ACC112 (cell line): ENCODE results near the gene CLASP2.
A peak's percentile ranks its signal among the peaks of the same experiment; 100 is the strongest.

Experiments
- H2AFZ ChIP-seq: fragments of 200-600 bp; sonication (generic); one replicate; pipeline ENCODE4 v1.6.0; 2017; ENCODE audit warnings: antibody characterized with exemption, low read length; ENCODE audit not compliant: unreplicated experiment
- H3K27ac ChIP-seq: fragments of 200-600 bp; sonication (generic); 2 replicates; pipeline ENCODE4 v1.5.1; 2014; ENCODE audit warnings: low read depth, mild to moderate bottlenecking, antibody characterized with exemption, low read length, moderate library complexity
- H3K27me3 ChIP-seq: fragments of 200-600 bp; sonication (generic); 2 replicates; pipeline ENCODE4 v1.6.1; 2014; ENCODE audit warnings: mild to moderate bottlenecking, antibody characterized with exemption, low read length, moderate library complexity, mixed read lengths; ENCODE audit not compliant: insufficient read depth
- H3K36me3 ChIP-seq: fragments of 200-600 bp; sonication (generic); 2 replicates; pipeline ENCODE4 v1.6.1; 2016; ENCODE audit warnings: mild to moderate bottlenecking, antibody characterized with exemption, low read length, moderate library complexity, mixed read lengths; ENCODE audit not compliant: insufficient read depth
- H3K4me1 ChIP-seq: fragments of 200-600 bp; sonication (generic); one replicate; pipeline ENCODE4 v1.6.1; 2016; ENCODE audit warnings: low read length, mixed read lengths; ENCODE audit not compliant: insufficient read depth, unreplicated experiment, control insufficient read depth
- H3K4me3 ChIP-seq: fragments of 200-600 bp; sonication (generic); 2 replicates; pipeline ENCODE4 v1.5.1; 2014; ENCODE audit warnings: mild to moderate bottlenecking, low read depth, low read length
- H3K79me2 ChIP-seq: fragments of 200-600 bp; sonication (generic); one replicate; pipeline ENCODE4 v1.6.0; 2016; ENCODE audit warnings: low read length; ENCODE audit not compliant: control insufficient read depth, unreplicated experiment, insufficient read depth

The CLASP2 gene

DNA sequence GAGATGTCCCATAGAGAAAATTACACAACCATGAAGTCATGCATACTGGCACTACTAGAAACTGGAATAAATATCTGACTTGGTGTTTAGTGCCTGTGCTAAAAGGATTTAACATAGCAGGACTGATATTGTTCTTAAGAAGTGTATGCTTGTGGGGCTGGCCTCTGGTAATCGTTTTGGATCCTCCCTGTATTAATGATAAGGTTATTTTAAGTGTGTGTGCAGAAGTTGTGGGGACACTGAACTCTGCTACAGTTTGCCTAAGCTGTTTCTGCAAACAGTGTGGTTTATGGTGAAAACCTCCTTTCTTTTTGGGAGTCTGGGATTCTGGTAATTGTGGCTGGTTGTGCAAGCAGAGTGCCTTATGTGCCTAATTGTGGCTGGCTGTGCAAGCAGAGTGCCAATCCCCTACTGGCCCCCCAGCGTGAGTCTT lies 120.8 kb downstream of the CLASP2 start:
- peaks cover 21% of the 10 kb centered on the region for H3K36me3 ChIP-seq
- H3K4me1 ChIP-seq: no peaks in the 10 kb centered on the region
- H3K27me3 ChIP-seq: no peaks in the 10 kb centered on the region
- H3K79me2 ChIP-seq: no peaks in the 10 kb centered on the region
- no peak overlapping the region for H3K27ac ChIP-seq
- no peak overlapping the region for H2AFZ ChIP-seq
- H3K4me3 ChIP-seq: no peak overlapping the region

- no peak overlapping the region for H3K4me3 ChIP-seq
- 0 out of 2 replicates have a peak, but pooled peaks cover 4% of the 10 kb centered on the region for H3K36me3 ChIP-seq
- no peaks in the 10 kb centered on the region for H3K79me2 ChIP-seq
- H3K27ac ChIP-seq: no peak overlapping the region
- no peak overlapping the region for H2AFZ ChIP-seq
- no peaks in the 10 kb centered on the region for H3K4me1 ChIP-seq
- no peaks in the 10 kb centered on the region for H3K27me3 ChIP-seq
These were observed 125.1 kb downstream of the CLASP2 start for GRCh38 chr3:33592999-33593398.

DNA sequence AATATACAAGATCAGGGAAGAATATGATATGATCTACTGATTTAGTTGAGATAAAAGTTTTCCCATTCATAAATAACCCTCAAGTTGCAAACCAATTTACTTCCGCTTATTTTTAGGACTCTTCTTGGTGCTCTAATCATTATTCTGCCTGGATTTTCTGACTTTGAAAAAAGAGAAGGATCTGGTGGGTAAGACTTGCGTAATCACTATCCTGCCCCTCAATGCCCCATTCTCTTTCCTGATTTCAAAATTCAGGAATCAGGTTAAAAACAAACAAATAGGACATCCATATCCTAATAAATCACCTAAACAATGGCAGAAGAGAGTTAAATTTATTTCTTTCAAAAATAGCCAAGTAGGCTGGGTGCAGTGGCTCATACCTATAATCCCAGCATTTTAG lies 127.5 kb downstream of the CLASP2 start:
- H3K4me1 ChIP-seq: no peaks in the 10 kb centered on the region
- H3K79me2 ChIP-seq: no peaks in the 10 kb centered on the region
- 0 out of 2 replicates have a peak, but pooled peaks cover 4% of the 10 kb centered on the region for H3K36me3 ChIP-seq
- no peak overlapping the region for H2AFZ ChIP-seq
- H3K4me3 ChIP-seq: no peak overlapping the region
- H3K27me3 ChIP-seq: no peaks in the 10 kb centered on the region
- H3K27ac ChIP-seq: no peak overlapping the region

DNA sequence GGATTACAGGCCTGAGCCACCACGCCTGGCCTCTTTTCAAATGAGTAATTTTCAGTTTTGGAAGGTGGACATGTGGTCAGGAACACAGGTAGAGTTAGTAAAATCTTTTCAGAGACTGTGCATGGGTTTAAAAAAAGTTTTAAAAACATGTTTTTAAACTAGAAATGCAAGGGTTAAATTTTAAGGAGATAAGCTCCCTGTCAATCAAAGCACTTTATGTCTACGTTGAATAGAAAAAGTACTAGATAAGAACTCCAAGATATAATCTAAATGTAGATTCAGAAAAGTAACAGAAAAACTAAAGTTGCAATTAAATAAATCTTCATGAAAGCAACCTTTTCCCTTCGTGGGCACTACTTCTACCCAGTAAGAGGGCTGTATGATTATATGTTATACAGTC lies 131.7 kb downstream of the CLASP2 start:
- no peak overlapping the region for H3K27ac ChIP-seq
- H2AFZ ChIP-seq: no peak overlapping the region
- H3K36me3 ChIP-seq: no peaks in the 10 kb centered on the region
- H3K79me2 ChIP-seq: no peaks in the 10 kb centered on the region
- no peaks in the 10 kb centered on the region for H3K4me1 ChIP-seq
- no peak overlapping the region for H3K4me3 ChIP-seq
- no peaks in the 10 kb centered on the region for H3K27me3 ChIP-seq

DNA sequence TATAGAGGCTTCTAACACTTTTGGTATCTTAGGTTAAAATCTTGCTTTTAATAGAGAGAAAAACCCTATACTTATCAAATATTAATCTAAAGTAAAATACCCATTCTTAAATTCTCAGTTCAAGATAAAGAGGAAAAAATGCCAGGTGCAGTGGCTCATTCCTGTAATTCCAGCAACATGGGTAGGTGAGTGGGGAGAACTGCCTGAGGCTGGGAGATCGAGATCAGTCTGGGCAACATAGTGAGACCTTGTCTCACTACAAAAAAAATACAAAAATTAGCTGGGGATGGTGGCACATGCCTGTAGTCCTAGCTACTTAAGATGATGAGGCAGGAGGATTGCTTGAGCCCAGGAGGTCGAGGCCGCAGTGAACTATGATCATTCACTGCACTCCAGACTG lies 135.8 kb downstream of the CLASP2 start:
- Histone ChIP-seq H3K4me1 (peaks cover 18% of the 10 kb centered on the region), H3K27ac (no peak overlapping the region), H3K27me3 (no peaks in the 10 kb centered on the region), H3K4me3 (no peak overlapping the region), H3K36me3 (no peaks in the 10 kb centered on the region), H2AFZ (no peak overlapping the region), H3K79me2 (no peaks in the 10 kb centered on the region)

- Histone ChIP-seq H3K79me2 (no peaks in the 10 kb centered on the region), H3K27ac (no peak overlapping the region), H3K36me3 (no peaks in the 10 kb centered on the region), H2AFZ (no peak overlapping the region), H3K4me1 (peaks cover 18% of the 10 kb centered on the region), H3K27me3 (no peaks in the 10 kb centered on the region), H3K4me3 (no peak overlapping the region)
These were observed 136.4 kb downstream of the CLASP2 start for GRCh38 chr3:33581666-33582065.

- peaks cover 18% of the 10 kb centered on the region for H3K4me1 ChIP-seq
- H3K36me3 ChIP-seq: peaks cover 4% of the 10 kb centered on the region; the same call in 1 of the 2 replicates
- no peak overlapping the region for H3K27ac ChIP-seq
- H3K4me3 ChIP-seq: no peak overlapping the region
- H2AFZ ChIP-seq: no peak overlapping the region
- no peaks in the 10 kb centered on the region for H3K79me2 ChIP-seq
- H3K27me3 ChIP-seq: no peaks in the 10 kb centered on the region
These were observed 138.2 kb downstream of the CLASP2 start for GRCh38 chr3:33579840-33580239.

- H3K4me3 ChIP-seq: no peak overlapping the region
- no peaks in the 10 kb centered on the region for H3K79me2 ChIP-seq
- peak overlapping the region; percentile 40; the same call in 1 of the 2 replicates for H3K27ac ChIP-seq
- H3K36me3 ChIP-seq: peaks cover 4% of the 10 kb centered on the region; the same call in 1 of the 2 replicates
- no peaks in the 10 kb centered on the region for H3K27me3 ChIP-seq
- no peak overlapping the region for H2AFZ ChIP-seq
- H3K4me1 ChIP-seq: peaks cover 18% of the 10 kb centered on the region
These were observed 138.9 kb downstream of the CLASP2 start for GRCh38 chr3:33579178-33579510.

DNA sequence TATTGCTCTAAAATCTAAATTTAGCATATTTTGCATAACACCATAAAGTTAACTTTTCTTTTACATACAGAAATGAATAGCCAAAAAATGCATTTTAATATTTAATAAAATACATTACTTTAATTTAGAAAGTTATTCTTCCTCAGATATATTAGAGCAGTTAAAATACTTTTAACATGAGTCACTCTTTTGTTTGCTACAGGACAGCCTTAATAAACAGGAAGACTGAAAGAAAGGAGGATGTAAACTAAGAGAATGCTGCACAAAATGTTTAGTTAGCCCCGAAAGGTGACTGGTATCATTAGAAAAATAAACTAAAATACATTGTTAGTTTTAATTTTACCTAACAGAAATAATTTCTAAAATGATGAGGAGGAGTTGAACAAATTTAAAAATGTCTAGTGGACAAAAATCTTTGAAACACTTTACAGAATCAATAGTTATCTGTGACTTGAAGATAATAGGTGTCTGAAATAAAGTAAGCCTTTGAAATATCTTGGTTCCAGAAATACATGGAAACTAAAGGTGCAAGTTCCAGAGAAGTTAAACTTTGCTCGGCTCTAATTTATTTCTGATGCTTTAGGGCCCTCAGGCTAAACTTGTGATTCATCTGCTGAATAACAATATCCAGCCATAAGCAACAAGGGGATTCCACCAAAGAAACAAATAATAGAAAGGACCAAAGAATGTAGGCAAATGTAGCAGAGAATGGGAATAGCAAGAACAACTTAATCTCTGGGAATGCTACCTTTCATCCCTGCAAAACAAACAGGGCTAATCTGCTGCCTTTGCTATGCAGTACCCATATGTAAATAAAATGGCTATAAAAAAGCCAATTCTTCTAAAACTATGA lies 139.5 kb downstream of the CLASP2 start:
- H3K4me1 ChIP-seq: peaks cover 18% of the 10 kb centered on the region
- H3K27ac ChIP-seq: peak overlapping the region; percentile 40
- H3K4me3 ChIP-seq: no peak overlapping the region
- H3K79me2 ChIP-seq: no peaks in the 10 kb centered on the region
- H2AFZ ChIP-seq: no peak overlapping the region
- no peaks in the 10 kb centered on the region for H3K27me3 ChIP-seq
- H3K36me3 ChIP-seq: peaks cover 4% of the 10 kb centered on the region; the same call in 1 of the 2 replicates

GRCh38 chr3:33577588-33577987 lies 140.5 kb downstream of the CLASP2 start:
- peaks cover 18% of the 10 kb centered on the region for H3K4me1 ChIP-seq
- no peak overlapping the region for H2AFZ ChIP-seq
- H3K79me2 ChIP-seq: no peaks in the 10 kb centered on the region
- H3K4me3 ChIP-seq: no peak overlapping the region
- no peaks in the 10 kb centered on the region for H3K27me3 ChIP-seq
- H3K36me3 ChIP-seq: peaks cover 8% of the 10 kb centered on the region
- H3K27ac ChIP-seq: no peak overlapping the region

DNA sequence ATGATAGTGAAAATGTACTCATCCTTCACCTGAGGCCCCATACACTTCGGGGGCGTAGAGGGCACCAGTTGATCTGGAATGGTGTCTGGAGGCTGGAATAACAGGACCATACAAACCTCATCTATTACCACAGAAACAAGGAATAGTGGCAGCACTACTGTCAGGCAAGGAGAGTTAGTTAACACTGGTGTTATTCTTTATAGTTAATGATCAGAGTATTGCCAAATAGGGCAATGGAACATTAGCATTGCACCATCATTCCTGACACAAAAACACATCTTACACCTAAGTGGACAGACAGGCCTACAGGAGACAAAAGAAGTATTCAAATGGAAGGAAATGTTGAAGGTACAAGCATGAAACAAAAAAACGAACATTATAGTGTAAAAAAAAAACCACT lies 140.9 kb downstream of the CLASP2 start:
- H3K36me3 ChIP-seq: peaks cover 8% of the 10 kb centered on the region
- H3K79me2 ChIP-seq: no peaks in the 10 kb centered on the region
- H3K27me3 ChIP-seq: no peaks in the 10 kb centered on the region
- H3K4me1 ChIP-seq: peaks cover 18% of the 10 kb centered on the region
- H2AFZ ChIP-seq: no peak overlapping the region
- no peak overlapping the region for H3K27ac ChIP-seq
- H3K4me3 ChIP-seq: no peak overlapping the region
